GM12872 (cell line): Measurements from ENCODE around the gene PTPRT.

Source experiments
- CTCF ChIP-seq: IDR thresholded peaks from 3 replicates; pipeline ENCODE4 v1.5.1; 2011; ENCODE audit warnings: low read depth, mild to moderate bottlenecking, low read length, moderate library complexity; ENCODE audit not compliant: insufficient read depth

Gene PTPRT

GRCh38 chr20:43220612-43221011, 30.9 kb upstream of the PTPRT start:
- TF ChIP-seq CTCF, result no peak

DNA sequence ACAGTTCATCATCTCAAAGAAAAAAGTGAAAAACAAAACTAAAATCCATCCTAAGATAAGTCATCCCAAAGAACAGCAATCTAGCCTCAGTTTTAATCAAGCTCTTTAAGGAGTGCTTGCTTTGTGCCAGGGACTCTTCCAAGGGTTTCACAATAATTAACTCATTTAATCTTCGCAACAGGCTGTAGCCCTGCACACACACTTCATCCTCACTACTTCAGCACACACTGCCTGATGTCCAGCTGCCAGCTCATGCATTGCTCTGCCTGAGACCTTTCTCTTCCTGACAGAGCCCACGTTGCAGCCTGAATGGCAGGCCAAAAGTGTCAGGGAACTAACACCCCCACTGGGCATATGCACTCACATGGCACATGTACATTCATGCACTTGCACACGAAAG, 21.2 kb upstream of the PTPRT start:
- no peak for TF ChIP-seq CTCF

- TF ChIP-seq CTCF, result no peak
These were observed 20.1 kb upstream of the PTPRT start for GRCh38 chr20:43209831-43210230.

- no peak for TF ChIP-seq CTCF
These were observed 16.0 kb upstream of the PTPRT start for GRCh38 chr20:43205699-43206098.

DNA sequence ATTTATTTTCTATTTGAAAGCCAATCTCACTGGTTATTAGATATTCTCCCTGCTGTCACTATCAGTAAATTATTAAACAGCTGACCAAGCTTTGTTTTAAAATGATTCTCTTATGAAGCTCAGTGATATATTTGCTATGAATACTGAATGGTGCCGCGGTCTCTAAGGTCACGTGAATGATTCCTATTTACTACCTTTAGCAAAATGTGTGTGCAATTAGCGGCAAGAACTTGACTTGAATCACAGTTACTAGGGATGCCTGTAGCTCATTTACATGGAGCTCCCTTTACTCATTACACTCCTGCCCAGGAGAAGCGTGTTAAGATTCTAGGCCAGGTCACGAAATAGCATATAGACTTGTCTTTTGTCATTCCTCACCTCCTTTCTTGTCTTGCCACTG, 12.4 kb upstream of the PTPRT start:
- TF ChIP-seq CTCF, result no peak

GRCh38 chr20:43198607-43199006, 8.9 kb upstream of the PTPRT start:
- no peak for TF ChIP-seq CTCF

GRCh38 chr20:43196243-43196642, 6.5 kb upstream of the PTPRT start:
- no peak for TF ChIP-seq CTCF

GRCh38 chr20:43194137-43194536, 4.4 kb upstream of the PTPRT start:
- TF ChIP-seq CTCF, result no peak
